Measurements from ENCODE around the gene ADGRB3. TPM values are rescaled to one million over a fixed set of nuclear protein-coding genes. Genes with fewer than 3 reads are reported as not detected.

The ADGRB3 gene
- total RNA-seq (10 to 100 TPM in 2 of 4 donors, 1 to 10 TPM in 2; 9.4 to 11.5 (median 10.3) TPM), polyA plus RNA-seq (1 to 10 TPM in 1 of 3 donors, under 1 TPM in 1, not detected in 1; 0.60 to 1.3 TPM)

DNA sequence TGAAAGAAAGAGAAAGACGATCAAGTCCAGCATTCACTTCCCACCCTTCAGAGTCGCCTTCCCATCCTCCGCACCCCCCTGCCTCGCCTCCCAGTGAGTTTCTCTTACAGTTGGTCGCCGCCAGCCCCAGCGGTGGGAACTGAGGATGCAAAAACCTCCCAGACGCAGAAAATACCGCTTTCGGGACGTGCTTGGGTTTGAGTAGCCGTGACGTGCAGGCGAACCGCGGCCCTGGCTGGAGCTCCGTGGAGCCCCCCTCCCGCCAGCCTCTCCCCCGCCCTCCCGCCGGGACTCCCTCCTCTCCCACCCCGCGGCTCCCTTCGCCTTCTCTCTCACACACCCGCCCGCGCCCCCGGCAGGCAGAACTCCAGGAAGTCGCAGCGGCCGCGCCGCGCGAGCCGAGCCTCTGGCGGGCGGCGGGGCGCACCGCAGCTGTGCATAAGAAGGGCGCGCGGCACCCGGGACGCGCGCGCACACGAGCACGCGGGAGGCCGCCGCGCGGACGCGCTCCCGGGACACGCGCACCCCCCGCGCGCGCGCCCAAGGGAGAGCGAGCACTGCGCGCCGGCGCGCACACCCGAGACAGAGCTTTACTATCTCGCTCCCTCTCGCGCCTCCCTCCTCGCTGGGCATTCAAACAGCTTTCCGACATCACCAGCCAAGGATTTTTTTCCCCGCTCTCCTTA, at the start of gene ADGRB3:
Gene ADGRB3 (plus strand): TSS at position 557 of the 686 bp plus-strand sequence. CDS start 3,394 bp downstream, outside the sequence.
- 1% methylated on average over 79 of the region's 79 CpGs for WGBS, 2 donors
- Histone ChIP-seq H3K36me3 (no peaks in the 10 kb centered on the region), H3K27ac (peak within 1 kb of the TSS; percentile 74 to 78 (median 74)), H3K27me3 (peaks cover 0 to 11% (median 1%) of the 10 kb centered on the region in 3 donors), H3K9me3 (no peaks in the 10 kb centered on the region), H3K4me1 (peaks cover 0 to 19% (median 15%) of the 10 kb centered on the region in 4 donors), H3K4me3 (peak within 1 kb of the TSS; percentile 66 to 70 (median 67))
- intact Hi-C loops (cut with DNase I): loop anchor here (5.0 kb wide), 1 partner anchor 337 kb away; no protein-coding TSS in a partner anchor
- DNase-seq: peak; percentile 89
- TF ChIP-seq, protein P1, sequence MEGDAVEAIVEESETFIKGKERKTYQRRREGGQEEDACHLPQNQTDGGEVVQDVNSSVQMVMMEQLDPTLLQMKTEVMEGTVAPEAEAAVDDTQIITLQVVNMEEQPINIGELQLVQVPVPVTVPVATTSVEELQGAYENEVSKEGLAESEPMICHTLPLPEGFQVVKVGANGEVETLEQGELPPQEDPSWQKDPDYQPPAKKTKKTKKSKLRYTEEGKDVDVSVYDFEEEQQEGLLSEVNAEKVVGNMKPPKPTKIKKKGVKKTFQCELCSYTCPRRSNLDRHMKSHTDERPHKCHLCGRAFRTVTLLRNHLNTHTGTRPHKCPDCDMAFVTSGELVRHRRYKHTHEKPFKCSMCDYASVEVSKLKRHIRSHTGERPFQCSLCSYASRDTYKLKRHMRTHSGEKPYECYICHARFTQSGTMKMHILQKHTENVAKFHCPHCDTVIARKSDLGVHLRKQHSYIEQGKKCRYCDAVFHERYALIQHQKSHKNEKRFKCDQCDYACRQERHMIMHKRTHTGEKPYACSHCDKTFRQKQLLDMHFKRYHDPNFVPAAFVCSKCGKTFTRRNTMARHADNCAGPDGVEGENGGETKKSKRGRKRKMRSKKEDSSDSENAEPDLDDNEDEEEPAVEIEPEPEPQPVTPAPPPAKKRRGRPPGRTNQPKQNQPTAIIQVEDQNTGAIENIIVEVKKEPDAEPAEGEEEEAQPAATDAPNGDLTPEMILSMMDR (IDR thresholded peaks at IDR 0.05): peak in 1 of 4 experiments; percentile 13
- TF ChIP-seq POLR2AphosphoS5 (IDR thresholded peaks at IDR 0.05): peak in 3 of 4 donors; percentile 55 to 69 (median 64)
- no peak for TF ChIP-seq POLR2A (IDR thresholded peaks at IDR 0.05)

DNA sequence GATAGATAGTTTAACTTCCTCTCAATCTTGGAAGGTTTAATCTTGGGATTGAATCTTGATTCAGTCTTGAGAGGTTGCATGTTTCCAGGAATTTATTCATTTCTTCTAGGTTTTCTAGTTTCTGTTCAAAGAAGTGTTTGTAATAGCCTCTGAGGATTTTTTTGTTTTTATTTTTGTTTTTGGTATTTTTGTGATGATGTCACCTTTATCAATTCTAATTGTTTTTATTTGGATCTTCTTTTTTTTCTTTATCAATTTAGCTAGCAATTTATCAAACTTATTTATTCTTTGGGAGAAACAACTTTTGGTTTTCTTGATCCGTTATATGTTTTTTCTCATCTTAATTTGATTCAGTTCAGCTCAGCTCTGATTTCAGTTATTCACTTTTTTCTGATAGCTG, 41.5 kb upstream of the ADGRB3 start:
- Histone ChIP-seq H3K27me3 (no peaks in the 10 kb centered on the region), H3K27ac (no peak overlapping the region), H3K4me1 (no peaks in the 10 kb centered on the region), H3K36me3 (no peaks in the 10 kb centered on the region), H3K4me3 (no peak overlapping the region), H3K9me3 (no peaks in the 10 kb centered on the region)
- intact Hi-C loops (cut with DNase I): no loop called here
- WGBS, 2 donors: 93 to 96% methylated on average over 1 of the region's 1 CpG
- TF ChIP-seq EP300 (IDR thresholded peaks at IDR 0.05): no peak
- no peak for TF ChIP-seq POLR2AphosphoS5 (IDR thresholded peaks at IDR 0.05)
- no peak for TF ChIP-seq POLR2A (IDR thresholded peaks at IDR 0.05)
- TF ChIP-seq, protein P1 (IDR thresholded peaks at IDR 0.05): no peak
- no peak for DNase-seq

DNA sequence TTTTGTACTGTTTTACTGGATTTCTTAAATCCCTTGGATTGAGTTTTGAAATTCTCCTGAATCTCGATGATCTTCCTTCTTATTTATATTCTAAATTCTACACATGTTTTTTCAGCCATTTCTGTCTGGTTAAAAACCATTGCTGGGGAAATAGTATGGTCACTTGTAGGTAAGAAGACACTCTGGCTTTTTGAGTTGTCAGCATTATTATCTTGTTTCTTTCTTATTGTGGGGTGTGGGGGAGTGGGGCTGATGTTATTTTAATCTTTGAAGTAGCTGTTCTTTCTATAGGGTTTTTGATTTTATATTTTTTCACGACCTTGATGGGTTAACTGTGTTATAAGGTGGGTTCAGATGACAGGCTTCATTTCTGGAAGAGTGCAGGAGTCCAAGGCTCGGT, 37.4 kb upstream of the ADGRB3 start:
- no peak overlapping the region for H3K4me3 ChIP-seq
- no peak overlapping the region for H3K27ac ChIP-seq
- no peaks in the 10 kb centered on the region for H3K27me3 ChIP-seq
- no peak for TF ChIP-seq POLR2A (IDR thresholded peaks at IDR 0.05)
- TF ChIP-seq, protein P1 (IDR thresholded peaks at IDR 0.05): no peak
- intact Hi-C loops (cut with DNase I): no loop called here
- no peaks in the 10 kb centered on the region for H3K36me3 ChIP-seq
- WGBS, 2 donors: 31 to 63% methylated on average over 3 of the region's 3 CpGs
- H3K4me1 ChIP-seq: no peaks in the 10 kb centered on the region
- H3K9me3 ChIP-seq: no peaks in the 10 kb centered on the region
- no peak for DNase-seq

DNA sequence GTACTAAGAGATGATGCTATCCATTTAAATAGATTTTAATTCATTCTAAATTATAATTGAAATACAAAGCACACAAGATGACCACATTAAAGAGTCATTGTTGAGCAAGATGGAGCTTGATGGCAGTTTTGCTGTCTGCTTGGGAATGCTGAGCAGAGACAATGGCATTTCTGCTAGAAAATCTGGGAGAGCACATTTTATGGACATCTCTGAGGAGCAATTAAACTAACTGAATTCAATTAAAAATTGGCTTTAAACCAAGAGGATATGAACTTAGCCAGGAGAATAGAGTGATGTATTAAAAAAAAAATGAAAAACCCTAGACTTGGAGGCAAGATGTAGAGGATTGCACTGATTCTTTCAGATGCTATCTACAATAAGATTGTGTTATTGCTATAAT, 19.1 kb upstream of the ADGRB3 start:
- intact Hi-C loops (cut with DNase I): no loop called here
- H3K27me3 ChIP-seq: no peaks in the 10 kb centered on the region
- no peak overlapping the region for H3K4me3 ChIP-seq

More for the DNA sequence above, 19.1 kb upstream of the ADGRB3 start:
- Histone ChIP-seq H3K4me1 (no peaks in the 10 kb centered on the region), H3K9me3 (no peaks in the 10 kb centered on the region), H3K27ac (no peak overlapping the region), H3K36me3 (no peaks in the 10 kb centered on the region)
- DNase-seq: no peak
- TF ChIP-seq POLR2AphosphoS5 (IDR thresholded peaks at IDR 0.05) (no peak), POLR2A (IDR thresholded peaks at IDR 0.05) (no peak), EP300 (IDR thresholded peaks at IDR 0.05) (no peak)
- TF ChIP-seq, protein P1 (IDR thresholded peaks at IDR 0.05): no peak

Data from sigmoid colon (tissue), 7 donors.